Mucosa of descending colon (tissue), 3 donors: ENCODE measurements around the gene PXK. TPM values are rescaled to one million over a fixed set of nuclear protein-coding genes. Genes with fewer than 3 reads are reported as not detected.

Source experiments
- ATAC-seq: fragments of 200-7000 bp; cut with Tn5 transposase; one replicate; pipeline ENCODE4 v1.9.1; 2020; ENCODE audit warnings: mild to moderate bottlenecking, moderate library complexity
- DNase-seq, 3 donors: peaks; one replicate each; pipeline ENCODE4 v3.0.0-alpha.2; 2020
- H3K36me3 ChIP-seq: fragments of 200-600 bp; one replicate; pipeline ENCODE4 v1.8.0; 2021; ENCODE audit warnings: low read depth, mild to moderate bottlenecking
- H3K4me1 ChIP-seq: fragments of 200-600 bp; one replicate; pipeline ENCODE4 v1.8.0; 2021; ENCODE audit warnings: low read depth, mild to moderate bottlenecking
- H3K4me3 ChIP-seq: fragments of 200-600 bp; one replicate; pipeline ENCODE4 v1.8.0; 2021; ENCODE audit warnings: mild to moderate bottlenecking
- H3K9me3 ChIP-seq: fragments of 200-600 bp; one replicate; pipeline ENCODE4 v1.8.0; 2021; ENCODE audit warnings: mild to moderate bottlenecking
- intact Hi-C, 2 donors: fragments of 100-400 bp; cut with DNase I in 1 of 2; cut with micrococcal nuclease in 1 of 2; formaldehyde crosslinking; loops; one replicate each; pipeline versions ENCODE4 v1.11.0 to v1.11.1; 2022; cut with DNase I, micrococcal nuclease
- total RNA-seq, 3 donors: library from RNA; stranded (reverse); fragmentation: NEBNext Ultra II Directional in 2 of 3; extraction: Animal tissue kit (Norgen Biotek cat#: 25700) in 2 of 3; gene quantifications; one replicate each; pipeline versions ENCODE4 v1.2.1 to v1.2.4, GENCODE V29; 2021 to 2023
- TF ChIP-seq, protein P1 (sequence below): fragments of 200-600 bp; IDR thresholded peaks from one replicate; pipeline ENCODE4 v1.8.0; 2022; ENCODE audit warnings: antibody characterized with exemption, mild to moderate bottlenecking
- donor health status: DM: no; HTN: no; CAD: no; lungs with moderate emphysema.
- donor health status: DM: no; HTN: no; CAD: no.
- donor health status: DM: no; HTN: yes; CAD: no.

PXK gene
- total RNA-seq, 3 donors from 2014 or later, result 14.5 to 33.4 (median 19.5) TPM

DNA sequence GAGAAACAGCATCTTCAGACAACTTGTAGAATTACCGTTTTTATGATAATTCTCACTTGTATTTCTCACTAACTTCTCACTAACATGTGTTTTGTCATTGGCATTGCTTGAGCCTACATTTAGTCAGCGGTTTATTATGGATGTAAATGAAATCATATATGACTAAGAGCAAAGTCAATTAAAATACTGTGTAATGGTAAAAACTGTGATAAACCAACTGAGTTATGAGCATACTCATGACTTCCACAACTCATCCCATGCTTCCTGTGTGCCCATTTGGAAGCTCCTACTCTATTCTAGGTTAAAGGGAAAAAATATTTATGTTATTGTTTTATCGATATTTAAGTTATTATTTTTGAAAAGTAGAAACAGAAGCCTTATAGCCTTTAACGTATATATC lies 12.8 kb downstream of the PXK start:
- Histone ChIP-seq H3K9me3 (no peaks in the 10 kb centered on the region), H3K36me3 (no peaks in the 10 kb centered on the region), H3K4me1 (peaks cover 8% of the 10 kb centered on the region), H3K4me3 (no peak overlapping the region)
- DNase-seq, result no peak
- ATAC-seq, result peak; percentile 31
- TF ChIP-seq, protein P1, sequence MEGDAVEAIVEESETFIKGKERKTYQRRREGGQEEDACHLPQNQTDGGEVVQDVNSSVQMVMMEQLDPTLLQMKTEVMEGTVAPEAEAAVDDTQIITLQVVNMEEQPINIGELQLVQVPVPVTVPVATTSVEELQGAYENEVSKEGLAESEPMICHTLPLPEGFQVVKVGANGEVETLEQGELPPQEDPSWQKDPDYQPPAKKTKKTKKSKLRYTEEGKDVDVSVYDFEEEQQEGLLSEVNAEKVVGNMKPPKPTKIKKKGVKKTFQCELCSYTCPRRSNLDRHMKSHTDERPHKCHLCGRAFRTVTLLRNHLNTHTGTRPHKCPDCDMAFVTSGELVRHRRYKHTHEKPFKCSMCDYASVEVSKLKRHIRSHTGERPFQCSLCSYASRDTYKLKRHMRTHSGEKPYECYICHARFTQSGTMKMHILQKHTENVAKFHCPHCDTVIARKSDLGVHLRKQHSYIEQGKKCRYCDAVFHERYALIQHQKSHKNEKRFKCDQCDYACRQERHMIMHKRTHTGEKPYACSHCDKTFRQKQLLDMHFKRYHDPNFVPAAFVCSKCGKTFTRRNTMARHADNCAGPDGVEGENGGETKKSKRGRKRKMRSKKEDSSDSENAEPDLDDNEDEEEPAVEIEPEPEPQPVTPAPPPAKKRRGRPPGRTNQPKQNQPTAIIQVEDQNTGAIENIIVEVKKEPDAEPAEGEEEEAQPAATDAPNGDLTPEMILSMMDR, result no peak
- intact Hi-C loops, result no loop called here

DNA sequence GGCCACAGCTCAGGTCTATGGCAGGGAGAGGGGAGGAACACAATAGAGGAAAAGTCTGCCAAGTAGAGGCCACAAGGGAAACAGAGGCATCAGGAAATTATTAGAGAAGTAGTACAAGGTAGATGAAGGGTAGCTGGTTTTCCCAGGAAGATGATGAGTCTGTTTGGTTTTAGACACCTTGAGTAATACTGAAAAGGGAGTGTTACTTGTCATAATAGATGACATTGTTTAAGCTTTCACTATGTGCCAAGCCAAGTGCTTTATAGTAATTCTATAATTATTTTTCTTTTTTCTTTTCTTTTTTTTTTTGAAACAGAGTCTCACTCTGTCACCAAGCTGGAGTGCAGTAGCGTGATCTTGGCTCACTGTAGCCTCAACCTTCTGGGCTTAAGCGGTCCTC lies 13.7 kb downstream of the PXK start:
- H3K36me3 ChIP-seq, result no peaks in the 10 kb centered on the region
- no peak for DNase-seq
- no peaks in the 10 kb centered on the region for H3K9me3 ChIP-seq
- no peak for ATAC-seq
- intact Hi-C loops, result no loop called here
- TF ChIP-seq, protein P1, result no peak
- no peak overlapping the region for H3K4me3 ChIP-seq
- peaks cover 8% of the 10 kb centered on the region for H3K4me1 ChIP-seq

DNA sequence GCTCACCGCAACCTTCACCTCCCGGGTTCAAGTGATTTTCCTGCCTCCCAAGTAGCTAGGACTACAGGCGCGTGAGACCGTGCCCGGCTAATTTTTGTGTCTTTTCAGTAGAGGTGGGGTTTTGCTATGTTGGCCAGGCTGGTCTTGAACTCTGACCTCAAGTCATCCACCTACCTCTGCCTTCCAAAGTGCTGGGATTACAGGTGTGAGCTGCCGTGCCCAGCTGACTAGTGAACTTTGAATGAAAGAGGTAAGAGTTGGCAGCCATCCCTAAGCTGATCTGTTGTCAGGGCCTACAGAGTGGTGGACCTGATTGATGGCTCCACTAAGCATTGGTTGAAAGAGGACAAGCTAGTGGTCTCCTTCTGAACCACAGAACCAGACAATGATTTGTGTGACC lies 15.3 kb downstream of the PXK start:
- Histone ChIP-seq H3K36me3 (no peaks in the 10 kb centered on the region), H3K4me3 (no peak overlapping the region), H3K4me1 (peaks cover 3% of the 10 kb centered on the region), H3K9me3 (no peaks in the 10 kb centered on the region)
- TF ChIP-seq, protein P1, result no peak
- ATAC-seq (no peak), DNase-seq (no peak)
- intact Hi-C loops, result no loop called here

GRCh38 chr3:58349792-58350626 lies 17.3 kb downstream of the PXK start:
- Histone ChIP-seq H3K36me3 (no peaks in the 10 kb centered on the region), H3K9me3 (no peaks in the 10 kb centered on the region), H3K4me1 (no peaks in the 10 kb centered on the region), H3K4me3 (no peak overlapping the region)
- ATAC-seq (peak; percentile 71), DNase-seq (no peak)
- TF ChIP-seq, protein P1, result no peak
- intact Hi-C loops, result no loop called here

GRCh38 chr3:58350627-58351013 lies 17.9 kb downstream of the PXK start:
- TF ChIP-seq, protein P1, result no peak
- Histone ChIP-seq H3K4me1 (no peaks in the 10 kb centered on the region), H3K9me3 (no peaks in the 10 kb centered on the region), H3K4me3 (no peak overlapping the region), H3K36me3 (no peaks in the 10 kb centered on the region)
- intact Hi-C loops, result no loop called here
- DNase-seq (no peak), ATAC-seq (peak; percentile 30)
